Caco-2 (cell line): Measurements from ENCODE around the gene FCRLA. TPM values are rescaled to one million over a fixed set of nuclear protein-coding genes. Genes with fewer than 3 reads are reported as not detected.
"Not testable (repeated sequence)": the region's sequence is repeated elsewhere in the genome, so short reads cannot be mapped to it uniquely, and the experiment has no call there.

Experiments used
- BruUV-seq: library from RNA; stranded (reverse); fragments of 400-500 nt; replicated peaks from 2 replicates; lab custom pipeline; 2021; lab: Mats Ljungman, UMichigan
- CTCF ChIA-PET: fragments of 300-600 bp; sonication (Branson Sonifier 250); formaldehyde crosslinking; loops from one replicate; lab custom pipeline; 2022; ENCODE audit warnings: antibody characterized with exemption; lab: Charles Lee
- POLR2A ChIA-PET: fragments of 300-600 bp; sonication (Branson Sonifier 250); formaldehyde crosslinking; loops from one replicate; lab custom pipeline; 2022; ENCODE audit warnings: antibody characterized with exemption; lab: Charles Lee
- DNase-seq, 2 experiments: peaks; one replicate each; pipeline versions ENCODE4 v3.0.0 to v3.0.0-alpha.2; 2020 to 2022
- H3K27me3 ChIP-seq: replicated peaks from 2 replicates; pipeline ENCODE4 v1.6.0; 2011; ENCODE audit warnings: low read length; ENCODE audit not compliant: control insufficient read depth, insufficient read depth
- H3K36me3 ChIP-seq: 2 replicates; pipeline ENCODE4 v1.5.1; 2011; ENCODE audit warnings: low read length; ENCODE audit not compliant: control insufficient read depth, insufficient read depth
- H3K4me1 ChIP-seq: fragments of 250-450 bp; sonication (Bioruptor Pico); 2 replicates; pipeline ENCODE4 v1.5.1; 2020; ENCODE audit warnings: mild to moderate bottlenecking
- H3K4me3 ChIP-seq: 2 replicates; pipeline ENCODE4 v1.5.1; 2011; ENCODE audit warnings: low read depth, mild to moderate bottlenecking, control low read depth, low read length
- H3K9me3 ChIP-seq: fragments of 250-450 bp; sonication (Bioruptor Pico); 2 replicates; pipeline ENCODE4 v1.5.1; 2020; ENCODE audit warnings: mild to moderate bottlenecking, moderate library complexity
- H3K27ac Mint-ChIP-seq: one replicate; pipeline ENCODE4 v1.8.0; 2022; ENCODE audit warnings: mixed read lengths; ENCODE audit not compliant: unreplicated experiment
- H3K27me3 Mint-ChIP-seq: one replicate; pipeline ENCODE4 v1.8.0; 2022; ENCODE audit warnings: mixed read lengths; ENCODE audit not compliant: insufficient read depth, unreplicated experiment
- H3K36me3 Mint-ChIP-seq: one replicate; pipeline ENCODE4 v1.8.0; 2022; ENCODE audit warnings: mild to moderate bottlenecking, mixed read lengths; ENCODE audit not compliant: insufficient read depth, unreplicated experiment
- H3K4me1 Mint-ChIP-seq: one replicate; pipeline ENCODE4 v1.8.0; 2022; ENCODE audit warnings: low read depth, mixed read lengths; ENCODE audit not compliant: unreplicated experiment
- H3K4me3 Mint-ChIP-seq: one replicate; pipeline ENCODE4 v1.8.0; 2022; ENCODE audit warnings: mild to moderate bottlenecking, moderate library complexity, mixed read lengths; ENCODE audit not compliant: unreplicated experiment
- H3K9me3 Mint-ChIP-seq: one replicate; pipeline ENCODE4 v1.8.0; 2022; ENCODE audit warnings: mixed read lengths; ENCODE audit not compliant: unreplicated experiment
- intact Hi-C: fragments of 100-400 bp; cut with micrococcal nuclease; formaldehyde crosslinking; loops from one replicate; pipeline ENCODE4 v1.10.0; 2022; ENCODE audit not compliant: unreplicated experiment
- total RNA-seq: library from RNA; stranded (reverse); gene quantifications from 2 replicates; pipeline ENCODE4 v1.2.3, GENCODE V29; 2022

The FCRLA gene
- total RNA-seq, 1 experiment from 2014 or later, result not detected

DNA sequence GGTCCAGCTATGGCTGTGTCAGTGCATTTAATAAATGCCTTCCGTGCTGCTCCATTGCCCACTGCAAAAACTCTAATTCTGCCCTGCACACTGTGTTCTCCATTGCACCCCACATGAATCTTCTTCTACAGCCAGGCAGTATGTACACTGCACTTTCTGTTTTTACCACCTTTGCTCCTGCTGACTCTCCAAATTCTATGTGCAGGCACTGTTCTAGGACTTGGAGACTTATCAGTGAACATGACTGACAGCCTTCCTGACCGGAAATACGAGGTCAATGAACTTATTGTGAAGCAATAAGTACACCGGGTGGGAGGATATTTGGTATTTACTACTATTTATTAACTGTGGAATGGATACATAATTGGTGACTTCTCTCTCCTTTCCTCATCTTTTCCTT is 42.3 kb upstream of the FCRLA start:
- BruUV-seq, POLR2A ChIA-PET: not testable (repeated sequence)

DNA sequence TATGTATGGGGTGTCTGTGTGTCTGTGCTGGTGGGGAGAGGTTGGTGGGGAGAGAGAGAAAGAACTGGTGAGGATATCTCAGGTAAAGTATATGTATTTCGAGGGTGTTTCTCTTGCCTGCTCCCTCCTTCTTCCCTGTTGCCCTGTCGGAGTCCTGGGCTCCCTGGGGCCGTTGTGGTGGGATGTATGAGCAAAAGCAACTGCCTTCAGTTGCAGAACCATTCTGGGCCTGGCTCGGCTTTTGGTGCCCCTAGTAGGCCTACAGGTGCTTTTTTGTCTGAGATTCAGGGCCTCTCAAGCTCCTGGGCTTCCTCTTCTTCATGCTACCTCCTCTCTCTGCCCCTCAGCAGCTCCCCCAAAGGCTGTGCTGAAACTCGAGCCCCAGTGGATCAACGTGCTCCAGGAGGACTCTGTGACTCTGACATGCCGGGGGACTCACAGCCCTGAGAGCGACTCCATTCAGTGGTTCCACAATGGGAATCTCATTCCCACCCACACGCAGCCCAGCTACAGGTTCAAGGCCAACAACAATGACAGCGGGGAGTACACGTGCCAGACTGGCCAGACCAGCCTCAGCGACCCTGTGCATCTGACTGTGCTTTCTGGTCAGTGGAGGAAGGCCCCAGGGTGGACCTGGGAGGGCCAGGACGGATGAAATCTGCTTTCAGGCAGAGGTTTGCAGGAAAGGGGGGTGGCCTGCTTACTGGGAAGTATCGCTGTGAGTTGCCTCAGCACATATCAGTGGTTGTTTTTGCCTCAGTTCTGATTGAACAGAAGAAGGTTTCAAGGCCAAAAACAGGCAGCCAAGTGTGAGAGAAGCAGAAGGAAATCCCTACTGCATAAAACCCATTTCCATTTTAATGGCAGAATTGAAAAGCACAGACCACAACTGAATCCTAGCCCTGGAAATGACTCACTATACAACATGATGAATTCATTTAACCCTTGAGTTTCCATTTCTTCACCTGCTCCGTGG is 35.7 kb upstream of the FCRLA start:
- H3K9me3 ChIP-seq, H3K4me3 Mint-ChIP-seq, H3K27me3 Mint-ChIP-seq, POLR2A ChIA-PET, H3K4me1 ChIP-seq, H3K4me1 Mint-ChIP-seq, H3K27ac Mint-ChIP-seq, intact Hi-C loops, DNase-seq, H3K36me3 Mint-ChIP-seq, H3K27me3 ChIP-seq, CTCF ChIA-PET, H3K9me3 Mint-ChIP-seq, BruUV-seq, H3K4me3 ChIP-seq, H3K36me3 ChIP-seq: not testable (repeated sequence)

More for the DNA sequence above, 42.3 kb upstream of the FCRLA start:
- H3K4me3 Mint-ChIP-seq, H3K9me3 Mint-ChIP-seq, intact Hi-C loops, H3K4me1 ChIP-seq, H3K27me3 Mint-ChIP-seq, H3K27ac Mint-ChIP-seq, DNase-seq, CTCF ChIA-PET, H3K4me1 Mint-ChIP-seq, H3K36me3 Mint-ChIP-seq, H3K9me3 ChIP-seq, H3K27me3 ChIP-seq, H3K4me3 ChIP-seq, H3K36me3 ChIP-seq: not testable (repeated sequence)

DNA sequence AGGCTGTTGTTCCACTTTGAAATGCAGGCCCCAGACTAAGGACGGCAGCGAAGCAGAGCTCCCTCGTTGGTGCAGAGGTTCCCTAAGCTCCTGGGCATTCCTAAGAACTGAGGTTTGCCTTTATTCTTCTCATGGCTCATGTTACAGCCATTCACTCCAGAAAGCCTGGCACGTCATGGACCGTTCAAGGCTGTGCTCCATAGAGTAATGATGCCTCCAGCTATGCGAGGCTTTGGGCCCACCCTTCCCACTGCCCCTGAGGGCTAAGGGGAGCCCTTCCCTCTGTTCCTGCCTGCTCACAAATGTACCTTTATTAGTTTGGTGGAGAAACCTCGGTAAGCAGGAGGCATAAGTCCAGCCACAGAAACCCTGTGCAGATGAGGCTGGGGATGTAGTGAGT is 33.6 kb upstream of the FCRLA start:
- H3K4me1 ChIP-seq, H3K27me3 ChIP-seq, H3K4me3 Mint-ChIP-seq, intact Hi-C loops, POLR2A ChIA-PET, H3K27ac Mint-ChIP-seq, BruUV-seq, H3K36me3 ChIP-seq, H3K36me3 Mint-ChIP-seq, DNase-seq, H3K4me1 Mint-ChIP-seq, H3K9me3 ChIP-seq, H3K4me3 ChIP-seq, CTCF ChIA-PET, H3K9me3 Mint-ChIP-seq, H3K27me3 Mint-ChIP-seq: not testable (repeated sequence)

DNA sequence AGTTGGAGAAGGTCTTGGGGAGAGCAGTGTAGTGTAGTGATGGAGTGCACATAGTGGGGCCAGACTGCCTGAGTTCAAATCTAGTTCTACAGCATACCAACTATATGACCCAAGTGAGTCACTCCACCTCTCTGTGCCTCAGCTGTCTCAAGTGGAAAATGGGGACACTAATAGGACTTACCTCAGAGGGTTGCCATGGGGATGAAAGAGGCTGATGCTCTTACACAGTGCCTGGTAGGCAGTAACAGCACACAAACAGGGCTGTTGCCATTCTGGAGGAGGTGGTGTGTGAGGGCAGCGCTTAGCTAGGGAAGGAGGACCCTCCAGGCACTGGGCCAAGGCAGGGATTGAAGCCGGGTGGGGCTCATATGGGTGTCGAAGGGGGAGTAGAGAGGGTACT is 32.6 kb upstream of the FCRLA start:
- H3K27me3 Mint-ChIP-seq, BruUV-seq, H3K27me3 ChIP-seq, H3K36me3 ChIP-seq, H3K36me3 Mint-ChIP-seq, POLR2A ChIA-PET, H3K4me3 ChIP-seq, DNase-seq, H3K4me1 ChIP-seq, H3K9me3 Mint-ChIP-seq, H3K27ac Mint-ChIP-seq, intact Hi-C loops, H3K4me1 Mint-ChIP-seq, H3K4me3 Mint-ChIP-seq, CTCF ChIA-PET, H3K9me3 ChIP-seq: not testable (repeated sequence)

DNA sequence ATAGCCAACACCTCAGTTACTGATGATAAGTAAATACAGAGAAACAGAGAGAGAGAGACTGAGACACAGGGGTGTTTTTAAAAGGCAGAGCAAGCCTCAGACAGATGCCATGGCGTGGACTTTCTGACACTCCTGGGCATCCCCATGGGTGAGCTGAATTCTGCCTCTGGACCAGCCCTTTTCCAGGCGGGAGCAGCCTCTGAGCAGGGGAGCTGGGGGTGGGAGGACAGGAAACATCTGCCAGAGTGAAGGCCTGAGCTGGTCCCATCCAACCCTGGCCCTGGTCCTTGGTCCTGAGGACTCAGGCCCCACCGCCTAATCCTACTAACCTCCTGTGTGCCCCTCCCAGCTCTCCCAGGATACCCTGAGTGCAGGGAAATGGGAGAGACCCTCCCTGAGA is 32.1 kb upstream of the FCRLA start:
- H3K4me1 Mint-ChIP-seq, H3K27me3 Mint-ChIP-seq, H3K27me3 ChIP-seq, H3K4me1 ChIP-seq, H3K4me3 Mint-ChIP-seq, POLR2A ChIA-PET, BruUV-seq, CTCF ChIA-PET, H3K36me3 ChIP-seq, H3K9me3 Mint-ChIP-seq, intact Hi-C loops, H3K4me3 ChIP-seq, H3K36me3 Mint-ChIP-seq, DNase-seq, H3K9me3 ChIP-seq, H3K27ac Mint-ChIP-seq: not testable (repeated sequence)
